PC-3 (cell line): ENCODE measurements around the gene IRX2. TPM values are rescaled to one million over a fixed set of nuclear protein-coding genes. Genes with fewer than 3 reads are reported as not detected.

Experiments
- ATAC-seq: fragments of 200-7000 bp; cut with Tn5 transposase; 2 replicates; pipeline ENCODE4 v1.9.1; 2020; ENCODE audit warnings: mild to moderate bottlenecking, moderate library complexity
- BruUV-seq: library from RNA; stranded (reverse); fragments of 400-500 nt; replicated peaks from 2 replicates; lab custom pipeline; 2021; lab: Mats Ljungman, UMichigan
- CTCF ChIA-PET: fragments of 300-600 bp; sonication (Branson Sonifier 250); formaldehyde crosslinking; loops from one replicate; lab custom pipeline; 2022; ENCODE audit warnings: antibody characterized with exemption; lab: Charles Lee
- POLR2A ChIA-PET: fragments of 300-600 bp; sonication (Branson Sonifier 250); formaldehyde crosslinking; loops from one replicate; lab custom pipeline; 2022; ENCODE audit warnings: antibody characterized with exemption; ENCODE audit not compliant: unreplicated experiment; lab: Charles Lee
- DNase-seq: peaks from one replicate; pipeline ENCODE4 v3.0.0-alpha.2; 2015
- H2AFZ ChIP-seq: fragments of 300-600 bp; sonication (generic); 2 replicates; pipeline ENCODE4 v1.6.0; 2016; ENCODE audit warnings: antibody characterized with exemption, low read length
- H3F3A ChIP-seq: fragments of 300-600 bp; sonication (generic); one replicate; pipeline ENCODE4 v1.6.0; 2017; ENCODE audit warnings: antibody characterized with exemption, low read length, control low read depth, mild to moderate bottlenecking; ENCODE audit not compliant: unreplicated experiment
- H3K27ac ChIP-seq: fragments of 300-600 bp; sonication (generic); 2 replicates; pipeline ENCODE4 v1.5.1; 2016; ENCODE audit warnings: mild to moderate bottlenecking, low read length
- H3K27me3 ChIP-seq: fragments of 300-600 bp; sonication (generic); 2 replicates; pipeline ENCODE4 v1.6.1; 2016; ENCODE audit warnings: low read length, mixed read lengths
- H3K36me3 ChIP-seq: fragments of 300-600 bp; sonication (generic); 2 replicates; pipeline ENCODE4 v1.6.1; 2016; ENCODE audit warnings: low read depth, mixed run types, low read length, mixed read lengths
- H3K4me1 ChIP-seq: fragments of 300-600 bp; sonication (generic); 2 replicates; pipeline ENCODE4 v1.5.1; 2016; ENCODE audit warnings: low read length; ENCODE audit not compliant: insufficient read depth
- H3K4me2 ChIP-seq: fragments of 300-600 bp; sonication (generic); 2 replicates; pipeline ENCODE4 v1.6.0; 2016; ENCODE audit warnings: low read length
- H3K4me3 ChIP-seq: fragments of 300-600 bp; sonication (generic); 2 replicates; pipeline ENCODE4 v1.5.1; 2016; ENCODE audit warnings: mild to moderate bottlenecking, low read length, mixed read lengths
- H3K79me2 ChIP-seq: fragments of 300-600 bp; sonication (generic); 2 replicates; pipeline ENCODE4 v1.6.1; 2017; ENCODE audit warnings: low read length, mixed read lengths
- H3K9ac ChIP-seq: fragments of 300-600 bp; sonication (generic); 2 replicates; pipeline ENCODE4 v1.6.0; 2016; ENCODE audit warnings: mild to moderate bottlenecking, low read length
- H3K9me2 ChIP-seq: fragments of 300-600 bp; sonication (generic); replicated peaks from 2 replicates; pipeline ENCODE4 v1.6.1; 2016; ENCODE audit warnings: mixed run types, low read length, mixed read lengths
- H3K9me3 ChIP-seq: fragments of 300-600 bp; sonication (generic); 2 replicates; pipeline ENCODE4 v1.6.1; 2016; ENCODE audit warnings: low read length, mixed read lengths
- H4K20me1 ChIP-seq: fragments of 300-600 bp; sonication (generic); 2 replicates; pipeline ENCODE4 v1.6.1; 2016; ENCODE audit warnings: low read length, mixed read lengths
- CTCF ChIP-seq: fragments of 300-600 bp; sonication (generic); conservative IDR thresholded peaks from 2 replicates; pipeline ENCODE4 v1.5.1; 2017; ENCODE audit warnings: antibody characterized with exemption, low read depth, mild to moderate bottlenecking, low read length
- EZH2 ChIP-seq: fragments of 300-600 bp; sonication (generic); IDR thresholded peaks from one replicate; pipeline ENCODE4 v1.6.1; 2017; ENCODE audit warnings: antibody characterized with exemption, mild to moderate bottlenecking, low read length; ENCODE audit not compliant: unreplicated experiment
- EZH2phosphoT487 ChIP-seq: fragments of 300-600 bp; sonication (generic); IDR thresholded peaks from 2 replicates; pipeline ENCODE4 v1.6.1; 2018; ENCODE audit warnings: mild to moderate bottlenecking, antibody characterized with exemption, low read length, borderline replicate concordance
- intact Hi-C: fragments of 100-400 bp; cut with micrococcal nuclease; formaldehyde crosslinking; loops from 2 replicates; pipeline ENCODE4 v1.9.0; 2023
- total RNA-seq: library from RNA; depleted of rRNA; stranded (reverse); fragments of >200 nt; gene quantifications from 2 replicates; pipeline ENCODE4 v1.2.3, GENCODE V29; 2014

IRX2 gene
- total RNA-seq, 1 experiment from 2014 or later = 10.4 TPM

- POLR2A ChIA-PET = no interaction called here
- DNase-seq (no peak), ATAC-seq (no peak)
- TF ChIP-seq CTCF (no peak), EZH2 (no peak), EZH2phosphoT487 (no peak)
- H2AFZ ChIP-seq = no peak overlapping the region
- no peaks in the 10 kb centered on the region for H3K79me2 ChIP-seq
- H3K9ac ChIP-seq = no peak overlapping the region
- H3K4me1 ChIP-seq = no peaks in the 10 kb centered on the region
- intact Hi-C loops = no loop called here
- H3K36me3 ChIP-seq = no peaks in the 10 kb centered on the region
- H3K27ac ChIP-seq = no peak overlapping the region
- CTCF ChIA-PET = no interaction called here
- no peak overlapping the region for H3K4me2 ChIP-seq
- no peaks in the 10 kb centered on the region for H4K20me1 ChIP-seq
- no peaks in the 10 kb centered on the region for H3F3A ChIP-seq
- H3K27me3 ChIP-seq = peaks cover 72% of the 10 kb centered on the region
- no peak overlapping the region for H3K4me3 ChIP-seq
- no TSS peak for BruUV-seq
- no peaks in the 10 kb centered on the region for H3K9me2 ChIP-seq
- no peaks in the 10 kb centered on the region for H3K9me3 ChIP-seq
Observed at GRCh38 chr5:2705861-2706260, 45.6 kb downstream of the IRX2 start.

- ChIA-PET POLR2A (no interaction called here), CTCF (no interaction called here)
- TF ChIP-seq EZH2phosphoT487 (no peak), CTCF (no peak), EZH2 (no peak)
- H3K27me3 ChIP-seq = peaks cover 76% of the 10 kb centered on the region
- no peak overlapping the region for H3K27ac ChIP-seq
- H3K36me3 ChIP-seq = no peaks in the 10 kb centered on the region
- no peaks in the 10 kb centered on the region for H3K4me1 ChIP-seq
- no peaks in the 10 kb centered on the region for H3K79me2 ChIP-seq
- intact Hi-C loops = no loop called here
- H3K9me2 ChIP-seq = no peaks in the 10 kb centered on the region
- no peaks in the 10 kb centered on the region for H3F3A ChIP-seq
- ATAC-seq (no peak), DNase-seq (no peak)
- no peaks in the 10 kb centered on the region for H4K20me1 ChIP-seq
- no peak overlapping the region for H3K4me3 ChIP-seq
- no TSS peak for BruUV-seq
- H3K9me3 ChIP-seq = no peaks in the 10 kb centered on the region
- H3K9ac ChIP-seq = no peak overlapping the region
- no peak overlapping the region for H3K4me2 ChIP-seq
- H2AFZ ChIP-seq = no peak overlapping the region
Observed at GRCh38 chr5:2704806-2705645, 46.5 kb downstream of the IRX2 start.

GRCh38 chr5:2704111-2704510 is 47.4 kb downstream of the IRX2 start:
- H3K9me2 ChIP-seq = no peaks in the 10 kb centered on the region
- H3K4me2 ChIP-seq = no peak overlapping the region
- no peaks in the 10 kb centered on the region for H3F3A ChIP-seq
- H3K27me3 ChIP-seq = peaks cover 79% of the 10 kb centered on the region
- no peaks in the 10 kb centered on the region for H3K79me2 ChIP-seq
- no peak for ATAC-seq
- intact Hi-C loops = no loop called here
- POLR2A ChIA-PET = no interaction called here
- H4K20me1 ChIP-seq = no peaks in the 10 kb centered on the region
- H3K36me3 ChIP-seq = no peaks in the 10 kb centered on the region
- no peak for DNase-seq
- CTCF ChIA-PET = no interaction called here
- no peak overlapping the region for H3K9ac ChIP-seq
- H3K4me3 ChIP-seq = no peak overlapping the region
- TF ChIP-seq EZH2phosphoT487 (no peak), EZH2 (no peak), CTCF (no peak)
- H3K4me1 ChIP-seq = no peaks in the 10 kb centered on the region
- BruUV-seq = no TSS peak
- H2AFZ ChIP-seq = no peak overlapping the region
- H3K9me3 ChIP-seq = no peaks in the 10 kb centered on the region
- no peak overlapping the region for H3K27ac ChIP-seq
